ENCODE measurements around the gene AGO3.

The AGO3 gene

DNA sequence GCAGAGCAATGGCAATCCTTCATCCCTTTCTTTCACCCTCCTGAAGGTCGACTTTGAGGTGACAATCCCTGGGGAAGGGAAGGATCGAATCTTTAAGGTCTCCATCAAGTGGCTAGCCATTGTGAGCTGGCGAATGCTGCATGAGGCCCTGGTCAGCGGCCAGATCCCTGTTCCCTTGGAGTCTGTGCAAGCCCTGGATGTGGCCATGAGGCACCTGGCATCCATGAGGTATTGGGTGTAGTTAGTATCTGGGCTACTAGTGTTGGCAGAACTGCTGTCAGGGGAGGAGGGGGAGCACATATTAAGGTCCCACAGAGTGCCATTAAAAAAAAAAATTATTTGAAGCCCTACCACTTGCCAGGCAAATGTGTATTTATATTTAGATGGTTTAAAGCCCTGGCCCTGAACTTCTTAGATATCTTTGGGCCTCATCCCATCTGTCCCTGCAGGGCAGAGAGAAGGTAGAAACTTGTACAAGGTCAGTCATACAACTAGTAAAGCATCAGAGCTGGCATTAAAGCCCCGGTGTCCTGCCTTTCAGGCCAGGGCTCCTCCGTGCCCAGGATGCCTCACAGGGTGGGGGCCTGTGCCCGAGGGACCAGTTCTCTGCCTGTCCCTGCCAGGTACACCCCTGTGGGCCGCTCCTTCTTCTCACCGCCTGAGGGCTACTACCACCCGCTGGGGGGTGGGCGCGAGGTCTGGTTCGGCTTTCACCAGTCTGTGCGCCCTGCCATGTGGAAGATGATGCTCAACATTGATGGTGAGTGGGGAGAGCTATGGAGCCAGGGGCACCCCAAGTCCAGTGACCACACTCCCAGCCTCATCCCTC is 37.6 kb upstream of the AGO3 start:
- no peak for TF ChIP-seq JUND (IDR thresholded peaks at IDR 0.05; ENCODE audit: low read depth)
- no peak for DNase-seq (ENCODE audit: low read depth in 1 of 2, low spot score in 1 of 2)
- in situ Hi-C loops (cut with HindIII; ENCODE audit: low pct_unique_long_range_greater_than_20kb, low sequenced_read_pairs) = no loop called here

DNA sequence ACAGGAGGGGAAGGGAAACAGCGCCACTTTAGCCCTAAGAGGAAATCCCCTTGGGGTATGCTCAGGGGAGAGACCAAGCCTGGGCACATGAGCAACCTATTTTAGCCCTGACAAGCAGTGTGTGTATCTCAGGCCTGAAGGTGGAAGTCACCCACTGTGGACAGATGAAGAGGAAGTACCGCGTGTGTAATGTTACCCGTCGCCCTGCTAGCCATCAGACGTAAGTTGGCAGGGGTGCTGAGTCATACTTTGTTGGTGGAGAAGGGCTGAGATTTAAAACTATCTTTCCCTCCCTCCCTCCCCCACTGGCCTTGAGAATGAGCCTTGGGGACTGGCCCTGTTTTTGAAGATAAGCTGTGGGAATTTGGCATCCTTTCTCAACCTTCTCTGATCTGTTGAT is 36.7 kb upstream of the AGO3 start:
- no peak for DNase-seq (ENCODE audit: low read depth in 1 of 2, low spot score in 1 of 2)
- in situ Hi-C loops (cut with HindIII; ENCODE audit: low pct_unique_long_range_greater_than_20kb, low sequenced_read_pairs) = no loop called here

DNA sequence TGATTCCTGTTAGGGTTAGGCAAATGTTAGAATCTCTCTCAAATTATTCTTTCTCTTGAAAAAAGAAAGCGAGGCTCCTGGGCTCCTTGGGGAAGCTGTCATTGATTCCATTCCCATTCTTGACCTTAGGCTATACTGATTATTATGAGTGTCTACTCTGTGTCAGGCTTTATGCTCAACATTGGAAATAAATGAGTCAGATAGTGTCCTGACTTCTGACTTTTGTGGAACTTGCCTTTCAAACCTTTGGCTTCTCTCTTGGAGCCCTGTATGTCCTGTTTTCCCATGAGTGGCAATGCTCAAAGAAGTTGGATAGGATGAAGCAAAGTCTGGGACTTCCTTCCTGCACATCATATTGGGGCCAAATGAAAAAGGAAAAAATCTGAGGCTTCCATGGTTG is 36.2 kb upstream of the AGO3 start:
- no peak for TF ChIP-seq JUND (IDR thresholded peaks at IDR 0.05; ENCODE audit: low read depth)
- in situ Hi-C loops (cut with HindIII; ENCODE audit: low pct_unique_long_range_greater_than_20kb, low sequenced_read_pairs) = no loop called here
- DNase-seq (ENCODE audit: low read depth in 1 of 2, low spot score in 1 of 2) = no peak

More for the DNA sequence above, 36.7 kb upstream of the AGO3 start:
- TF ChIP-seq JUND (IDR thresholded peaks at IDR 0.05; ENCODE audit: low read depth) = no peak

DNA sequence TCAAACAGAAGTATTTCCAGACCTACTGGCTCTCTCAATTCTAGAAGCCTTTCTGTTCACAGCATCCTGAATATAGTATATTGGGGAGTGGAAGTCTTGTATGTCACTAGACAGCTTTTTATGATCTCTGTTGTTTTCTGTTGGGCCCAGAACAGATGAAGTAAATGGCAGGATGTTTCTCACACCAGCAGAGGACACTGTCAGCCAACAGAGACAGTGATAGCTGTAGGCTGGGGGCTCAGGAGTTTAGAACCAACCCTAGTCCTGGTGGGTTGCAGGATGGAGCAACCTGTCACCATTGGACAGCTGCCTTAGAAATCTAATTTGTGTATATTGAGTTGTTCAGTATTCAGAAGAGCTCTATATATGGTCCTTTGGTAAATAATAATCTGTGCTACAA is 31.0 kb upstream of the AGO3 start:
- no peak for DNase-seq (ENCODE audit: low read depth in 1 of 2, low spot score in 1 of 2)
- no peak for TF ChIP-seq JUND (IDR thresholded peaks at IDR 0.05; ENCODE audit: low read depth)

GRCh38 chr1:35901235-35901634 is 29.7 kb upstream of the AGO3 start:
- in situ Hi-C loops (cut with HindIII; ENCODE audit: low pct_unique_long_range_greater_than_20kb, low sequenced_read_pairs) = no loop called here

More for the DNA sequence above, 31.0 kb upstream of the AGO3 start:
- in situ Hi-C loops (cut with HindIII; ENCODE audit: low pct_unique_long_range_greater_than_20kb, low sequenced_read_pairs) = no loop called here

GRCh38 chr1:35902671-35903070 is 28.2 kb upstream of the AGO3 start:
- no peak for TF ChIP-seq JUND (IDR thresholded peaks at IDR 0.05; ENCODE audit: low read depth)

More at GRCh38 chr1:35901235-35901634, 29.7 kb upstream of the AGO3 start:
- no peak for TF ChIP-seq JUND (IDR thresholded peaks at IDR 0.05; ENCODE audit: low read depth)
- DNase-seq (ENCODE audit: low read depth in 1 of 2, low spot score in 1 of 2) = no peak

DNA sequence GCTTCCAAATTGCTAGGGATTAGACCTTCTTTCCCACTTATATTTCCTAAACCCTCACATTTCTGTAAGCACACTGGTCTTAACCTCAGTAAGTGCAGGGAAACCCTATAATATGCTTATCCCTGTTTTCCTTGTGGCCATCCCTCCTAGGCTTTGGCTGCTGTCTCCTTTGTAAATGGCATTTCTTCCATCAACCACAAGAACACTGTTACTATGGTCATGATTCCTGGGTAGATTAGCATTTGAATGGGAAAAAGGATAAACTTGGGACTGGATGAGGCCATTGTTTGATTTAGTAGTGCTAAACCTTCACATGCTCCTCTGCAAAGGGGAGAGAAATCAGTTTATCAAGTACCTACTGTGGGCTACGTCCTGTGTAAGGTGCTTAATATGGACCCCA is 16.2 kb upstream of the AGO3 start:
- no peak for DNase-seq (ENCODE audit: low read depth in 1 of 2, low spot score in 1 of 2)
- in situ Hi-C loops (cut with HindIII; ENCODE audit: low pct_unique_long_range_greater_than_20kb, low sequenced_read_pairs) = no loop called here
- TF ChIP-seq JUND (IDR thresholded peaks at IDR 0.05; ENCODE audit: low read depth) = no peak

More at GRCh38 chr1:35902671-35903070, 28.2 kb upstream of the AGO3 start:
- DNase-seq (ENCODE audit: low read depth in 1 of 2, low spot score in 1 of 2) = no peak
- in situ Hi-C loops (cut with HindIII; ENCODE audit: low pct_unique_long_range_greater_than_20kb, low sequenced_read_pairs) = no loop called here

DNA sequence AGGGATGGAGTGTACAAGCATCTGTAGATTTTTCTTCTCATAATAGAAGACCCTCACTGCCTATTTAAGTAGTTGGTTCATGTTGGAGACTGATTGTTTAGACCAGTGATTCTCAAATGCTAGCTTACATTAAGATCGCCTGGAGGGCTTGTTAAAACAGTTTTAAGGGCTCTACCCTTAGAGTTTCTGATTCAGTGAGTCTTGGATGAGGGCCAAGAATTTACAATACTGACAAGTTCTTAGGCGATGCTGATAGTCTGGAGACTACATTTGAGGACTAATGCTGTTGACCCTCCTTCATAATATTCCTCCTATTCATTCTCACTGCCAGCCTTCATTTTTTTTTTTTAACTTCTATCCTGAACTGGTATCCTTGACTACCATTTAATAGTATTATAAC is 15.2 kb upstream of the AGO3 start:
- DNase-seq (ENCODE audit: low read depth in 1 of 2, low spot score in 1 of 2) = no peak
- in situ Hi-C loops (cut with HindIII; ENCODE audit: low pct_unique_long_range_greater_than_20kb, low sequenced_read_pairs) = no loop called here
- TF ChIP-seq JUND (IDR thresholded peaks at IDR 0.05; ENCODE audit: low read depth) = no peak

GRCh38 chr1:35923791-35924221 is 7.1 kb upstream of the AGO3 start:
- no peak for TF ChIP-seq JUND (IDR thresholded peaks at IDR 0.05; ENCODE audit: low read depth)
- in situ Hi-C loops (cut with HindIII; ENCODE audit: low pct_unique_long_range_greater_than_20kb, low sequenced_read_pairs) = no loop called here
- DNase-seq (ENCODE audit: low read depth in 1 of 2, low spot score in 1 of 2) = no peak

GRCh38 chr1:35924838-35925237 is 6.1 kb upstream of the AGO3 start:
- in situ Hi-C loops (cut with HindIII; ENCODE audit: low pct_unique_long_range_greater_than_20kb, low sequenced_read_pairs) = no loop called here
- no peak for DNase-seq (ENCODE audit: low read depth in 1 of 2, low spot score in 1 of 2)
- no peak for TF ChIP-seq JUND (IDR thresholded peaks at IDR 0.05; ENCODE audit: low read depth)

- in situ Hi-C loops (cut with HindIII; ENCODE audit: low pct_unique_long_range_greater_than_20kb, low sequenced_read_pairs) = no loop called here
- DNase-seq (ENCODE audit: low read depth in 1 of 2, low spot score in 1 of 2) = peak in 1 of 2 experiments; percentile 26
- TF ChIP-seq JUND (IDR thresholded peaks at IDR 0.05; ENCODE audit: low read depth) = no peak
Observed at GRCh38 chr1:35925741-35926140, 5.2 kb upstream of the AGO3 start.

DNA sequence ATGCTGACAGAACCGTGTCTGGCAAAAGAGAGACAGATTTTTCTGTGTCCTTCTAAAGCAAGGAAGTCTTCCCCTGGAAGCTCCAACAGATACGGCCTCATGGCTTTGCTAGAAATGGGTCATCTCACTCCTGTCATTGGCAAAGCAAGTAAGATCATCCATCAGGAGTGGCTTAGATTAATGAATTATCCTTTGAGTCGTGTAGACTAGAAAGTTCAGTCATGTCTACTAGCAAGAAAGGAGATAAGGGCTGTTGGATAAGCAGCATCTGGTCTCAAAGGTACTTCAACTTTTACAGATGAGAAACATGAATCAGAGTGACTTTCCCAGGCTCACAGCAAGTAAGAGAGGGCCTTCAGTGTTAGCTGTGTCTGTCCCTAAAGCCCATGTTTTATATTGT is 3.4 kb upstream of the AGO3 start:
- TF ChIP-seq JUND (IDR thresholded peaks at IDR 0.05; ENCODE audit: low read depth) = no peak
- in situ Hi-C loops (cut with HindIII; ENCODE audit: low pct_unique_long_range_greater_than_20kb, low sequenced_read_pairs) = no loop called here
- no peak for DNase-seq (ENCODE audit: low read depth in 1 of 2, low spot score in 1 of 2)

DNA sequence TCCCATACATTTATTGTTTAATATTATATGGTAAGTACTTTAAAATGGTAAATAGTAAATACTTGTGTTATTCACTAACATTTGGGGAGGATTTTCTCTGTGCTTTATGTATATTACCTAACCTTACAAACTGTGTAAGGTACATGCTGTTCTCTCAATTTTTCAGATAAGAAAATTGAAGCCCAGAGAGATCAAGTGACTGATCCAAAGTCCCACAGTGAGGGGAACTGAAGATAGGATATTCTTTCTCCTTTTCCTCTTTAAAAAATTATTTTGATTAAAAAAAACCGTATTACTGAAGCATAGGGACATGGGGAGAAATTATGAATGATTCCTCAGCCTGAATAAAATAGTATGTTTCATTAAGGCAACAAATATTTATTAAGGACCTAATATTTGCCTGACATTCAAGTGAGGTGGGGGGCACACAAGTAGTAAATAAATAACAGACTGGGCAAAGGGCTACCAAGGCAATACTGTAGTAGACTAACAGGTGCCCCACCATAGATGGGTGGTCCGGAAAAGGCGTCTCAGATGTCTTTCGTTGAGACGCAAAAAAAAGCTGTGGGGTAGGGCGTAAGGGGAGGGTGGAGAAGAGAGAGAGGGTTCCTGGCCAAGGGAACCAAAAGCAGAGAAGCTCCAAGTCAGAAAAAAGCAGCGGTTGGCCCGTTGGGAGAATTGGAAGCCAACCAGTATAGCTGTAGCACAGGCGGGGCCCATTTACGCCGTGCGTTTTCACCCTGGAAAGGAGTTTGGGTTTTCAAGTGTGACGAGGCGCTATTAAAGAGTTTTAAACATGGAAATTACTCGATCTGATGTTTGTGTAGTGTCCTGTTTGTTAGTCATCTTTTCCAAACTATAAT is 944 bp upstream of the AGO3 start:
- in situ Hi-C loops (cut with HindIII; ENCODE audit: low pct_unique_long_range_greater_than_20kb, low sequenced_read_pairs) = no loop called here
- TF ChIP-seq JUND (IDR thresholded peaks at IDR 0.05; ENCODE audit: low read depth) = no peak
- DNase-seq (ENCODE audit: low read depth in 1 of 2, low spot score in 1 of 2) = peak; percentile 28 to 44

All from T47D (cell line).